HG03469 (cell line): ENCODE results near the gene HTR1A.

ENCODE experiments used
- ATAC-seq: cut with Tn5 transposase; IDR thresholded peaks from one replicate; pipeline ENCODE4 v1.9.1; 2021; ENCODE audit warnings: mild to moderate bottlenecking, moderate library complexity, moderate number of reproducible peaks; ENCODE audit not compliant: unreplicated experiment

HTR1A gene

DNA sequence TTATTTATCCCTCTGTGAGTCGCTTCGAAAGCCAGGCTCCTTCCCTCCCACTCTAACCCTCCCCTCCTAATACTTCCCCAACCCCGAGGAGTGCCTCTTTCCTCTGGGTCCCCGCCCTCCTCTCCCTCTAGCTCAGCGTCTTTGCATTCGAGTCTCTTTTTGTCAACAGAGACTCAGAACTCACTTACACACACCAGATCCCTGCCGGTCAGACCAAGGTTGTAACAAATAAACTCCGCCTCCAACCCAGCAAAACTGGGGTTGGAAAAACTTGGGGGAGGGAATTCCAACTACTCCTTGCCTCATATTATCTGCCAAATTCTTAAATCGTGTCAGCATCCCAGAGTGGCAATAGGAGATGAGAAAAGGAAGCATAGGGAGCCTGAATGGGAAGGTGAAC is at the start of gene HTR1A:
Gene HTR1A, minus strand, starts transcription at position 167 of the 400 bp plus-strand sequence. CDS start 726 bp downstream, outside the sequence.
- no peak for ATAC-seq

- no peak for ATAC-seq
Observed at GRCh38 chr5:64003966-64004365, 41.7 kb upstream of the HTR1A start.

DNA sequence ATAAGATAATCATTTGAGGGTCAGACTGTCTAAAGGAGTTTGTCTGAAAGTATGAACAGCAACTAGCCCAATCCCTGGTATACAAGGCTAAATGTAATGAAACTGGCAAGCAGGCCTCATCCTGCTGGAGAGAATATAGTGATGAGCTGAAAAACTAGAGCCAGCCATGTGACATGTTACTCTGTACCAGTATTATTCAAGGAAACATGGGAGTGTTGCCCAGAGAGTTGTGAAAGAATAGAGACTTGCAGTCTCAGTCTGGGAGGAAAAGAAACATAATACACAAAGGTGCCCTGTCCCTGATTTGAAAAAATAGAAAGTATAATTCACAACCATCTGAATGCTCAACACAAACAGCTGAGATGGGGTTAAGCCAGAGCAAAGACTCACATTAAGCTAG is 37.9 kb upstream of the HTR1A start:
- no peak for ATAC-seq

GRCh38 chr5:63987053-63987452 is 24.8 kb upstream of the HTR1A start:
- no peak for ATAC-seq

DNA sequence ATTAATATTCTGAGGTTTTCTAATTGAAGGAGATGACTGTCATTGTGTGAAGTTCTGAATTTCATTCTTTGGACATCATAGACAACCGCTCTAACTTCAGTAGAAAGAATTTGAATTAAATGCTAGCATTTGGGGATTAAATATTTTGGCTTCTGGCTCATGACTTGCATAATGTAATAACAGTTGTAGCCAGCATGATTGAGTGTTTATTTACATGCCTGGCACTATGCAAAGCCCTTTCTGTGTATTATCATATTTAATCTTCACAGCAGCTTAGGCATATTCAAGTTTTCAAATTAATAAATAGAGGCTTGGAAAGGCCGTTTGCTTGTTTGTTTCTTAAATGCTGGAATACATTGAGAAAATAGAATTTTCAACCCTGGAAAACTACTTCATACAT is 19.6 kb upstream of the HTR1A start:
- ATAC-seq = no peak

DNA sequence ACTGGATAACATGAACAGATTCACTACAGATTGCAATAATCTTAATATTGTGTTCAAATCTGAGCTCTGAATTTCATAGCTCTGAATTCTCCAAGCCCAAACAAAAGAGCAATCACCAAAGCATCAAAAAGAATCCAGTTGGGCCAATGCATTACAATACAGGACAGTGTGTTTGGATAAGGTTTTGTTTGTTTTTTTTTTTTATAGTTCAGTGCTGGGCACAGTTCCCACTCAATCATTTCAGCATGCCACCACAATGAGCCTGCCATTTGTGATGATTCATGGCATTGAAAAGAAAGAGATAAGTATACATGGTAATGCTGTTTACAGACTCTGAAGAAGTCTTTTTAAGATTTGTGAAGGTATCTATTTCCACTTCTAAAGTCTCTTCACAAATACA is 1.7 kb upstream of the HTR1A start:
- ATAC-seq = no peak

GRCh38 chr5:63963080-63963735 is 963 bp upstream of the HTR1A start:
- peak; percentile 80 for ATAC-seq

DNA sequence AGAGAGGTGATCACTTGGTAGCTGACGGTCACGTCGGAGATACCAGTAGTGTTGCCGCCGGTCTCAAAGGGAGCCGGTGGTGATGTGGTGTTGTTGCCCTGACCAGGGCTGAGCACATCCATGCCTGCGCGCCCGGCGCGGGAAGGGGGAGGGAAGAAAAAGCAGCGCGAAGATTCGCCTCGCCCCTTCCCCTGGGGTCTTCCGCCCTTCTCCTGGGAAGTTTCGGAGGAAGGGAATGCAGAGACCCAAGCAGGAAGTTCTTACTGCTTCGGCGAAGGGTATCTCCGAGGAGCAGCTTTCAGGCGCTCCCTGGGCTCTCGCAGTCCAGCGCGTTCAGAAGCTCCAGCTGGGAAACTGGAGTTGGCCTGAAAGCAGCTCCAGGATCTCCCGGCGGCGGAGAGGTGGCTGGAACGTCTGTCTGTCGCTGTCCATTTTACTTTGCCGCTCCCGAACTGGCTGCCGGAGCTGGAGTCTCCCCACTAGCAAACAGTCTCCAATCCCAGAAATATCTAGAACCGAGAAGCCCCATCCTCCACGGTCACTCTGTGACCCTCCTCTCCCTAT is 565 bp downstream of the HTR1A start:
- no peak for ATAC-seq

DNA sequence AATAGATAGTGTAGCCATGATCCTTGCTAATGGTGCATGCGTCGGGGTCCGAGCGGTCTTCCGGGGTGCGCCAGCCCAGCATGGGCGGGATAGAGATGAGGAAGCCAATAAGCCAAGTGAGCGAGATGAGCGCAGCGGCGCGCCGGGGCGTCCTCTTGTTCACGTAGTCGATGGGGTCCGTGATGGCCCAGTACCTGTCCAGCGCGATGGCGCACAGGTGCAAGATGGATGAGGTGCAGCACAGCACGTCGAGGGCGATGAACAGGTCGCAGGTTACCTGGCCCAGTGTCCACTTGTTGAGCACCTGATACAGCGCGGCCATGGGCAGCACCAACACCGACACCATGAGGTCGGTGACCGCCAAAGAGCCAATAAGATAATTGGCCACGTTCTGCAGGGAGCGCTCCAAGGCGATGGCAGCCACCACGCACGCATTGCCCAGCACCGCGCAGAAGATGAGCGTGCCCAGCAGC is 1.1 kb downstream of the HTR1A start:
- no peak for ATAC-seq

GRCh38 chr5:63960646-63961045 is 1.6 kb downstream of the HTR1A start:
- ATAC-seq = no peak

DNA sequence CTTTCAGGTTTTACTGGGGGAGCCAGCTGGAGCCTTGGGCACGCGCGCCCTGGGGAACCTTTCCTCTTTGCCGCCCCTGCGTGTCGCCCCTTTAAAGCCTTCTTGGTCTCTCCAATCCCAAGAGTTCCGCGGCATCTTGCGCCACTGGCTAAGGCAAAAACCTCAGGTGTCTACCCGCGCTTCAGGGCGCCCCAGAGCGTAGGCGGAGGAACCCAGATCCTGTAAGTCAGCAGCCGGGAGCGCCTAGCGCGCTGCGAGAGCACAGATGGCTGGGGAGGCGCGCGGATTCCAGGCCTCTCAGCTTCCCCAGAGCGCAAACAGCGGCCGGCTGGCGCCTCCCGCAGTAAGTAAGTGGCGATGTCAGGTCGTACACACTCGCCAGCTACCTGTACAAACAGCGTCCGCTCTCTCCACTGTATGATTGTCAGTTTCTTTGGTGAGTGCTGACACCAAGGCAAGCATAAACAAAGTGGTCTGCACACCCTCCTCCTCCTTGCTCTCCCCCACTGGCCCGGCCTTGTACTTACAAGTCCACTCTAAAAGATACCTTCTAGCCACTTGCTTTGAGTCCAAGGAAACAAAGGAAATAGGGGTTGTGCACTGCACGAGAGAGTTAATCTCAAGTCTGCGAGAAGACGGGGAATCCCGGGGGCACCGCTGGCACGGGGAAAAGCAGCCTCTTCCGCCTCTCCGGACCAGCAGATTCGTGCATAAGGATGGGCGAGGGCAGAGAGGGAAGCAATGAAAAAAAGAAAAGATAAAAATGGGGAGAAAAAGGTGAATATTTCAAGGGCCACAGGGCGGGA is 2.9 kb downstream of the HTR1A start:
- no peak for ATAC-seq

DNA sequence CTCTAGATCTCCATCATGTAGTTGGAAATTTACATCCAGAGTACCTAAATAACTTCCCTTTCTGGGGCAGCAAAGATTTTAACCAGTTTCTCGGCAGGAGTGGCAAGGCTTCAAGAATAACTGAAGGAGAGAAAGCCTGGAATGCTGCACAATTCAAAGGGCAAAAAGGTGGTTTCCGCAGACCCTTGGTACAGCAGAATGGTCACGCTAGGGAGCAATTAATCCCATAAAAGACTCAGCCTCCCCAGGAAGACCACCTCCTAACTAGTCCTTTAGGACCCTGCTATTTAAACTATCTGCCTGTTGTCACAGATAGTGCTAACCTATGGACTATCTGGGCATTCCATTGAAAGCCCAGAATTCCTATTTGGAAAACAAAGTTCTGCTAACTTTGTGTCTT is 3.6 kb downstream of the HTR1A start:
- ATAC-seq = no peak

DNA sequence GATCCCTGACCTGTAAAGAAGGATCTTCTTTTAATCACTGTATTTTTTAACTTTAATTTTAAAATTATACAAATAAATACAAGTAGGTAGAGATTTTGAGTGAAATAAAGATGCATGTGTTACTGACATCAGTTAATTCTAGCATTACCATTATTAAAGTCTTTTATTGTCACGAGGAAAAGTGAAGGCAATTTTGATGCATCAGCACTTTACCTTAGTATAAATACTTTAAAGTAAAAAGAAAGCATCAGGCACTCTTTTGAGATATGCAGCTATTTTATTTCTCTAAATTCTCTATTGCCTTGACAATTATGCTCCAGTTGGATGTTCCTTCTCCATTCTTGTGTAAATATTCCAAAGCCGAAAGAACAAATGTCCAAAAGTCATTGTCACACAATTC is 4.6 kb downstream of the HTR1A start:
- ATAC-seq = no peak

GRCh38 chr5:63953217-63953616 is 9.0 kb downstream of the HTR1A start:
- ATAC-seq = no peak

- ATAC-seq = no peak
Observed at GRCh38 chr5:63935103-63935502, 27.1 kb downstream of the HTR1A start.

- ATAC-seq = no peak
Observed at GRCh38 chr5:63931836-63932235, 30.4 kb downstream of the HTR1A start.

DNA sequence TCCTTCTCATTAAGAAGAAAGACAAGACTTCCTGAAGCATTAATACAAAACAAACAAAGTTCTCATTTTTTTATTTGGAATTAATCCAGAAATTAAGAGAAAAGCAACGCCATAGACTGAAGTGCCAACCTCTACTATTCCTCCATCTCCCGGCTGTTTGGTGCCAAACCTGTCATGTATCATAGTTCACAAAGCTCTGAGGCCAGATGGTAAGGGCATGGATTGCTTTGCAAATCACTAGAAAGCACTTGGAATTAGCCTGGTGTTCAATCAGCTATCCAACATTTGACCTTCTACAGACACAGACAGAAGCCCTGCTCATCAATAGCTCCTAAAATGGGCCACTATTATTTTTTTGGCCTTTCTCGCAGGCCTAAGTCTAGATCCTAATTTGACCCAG is 33.8 kb downstream of the HTR1A start:
- ATAC-seq = no peak

DNA sequence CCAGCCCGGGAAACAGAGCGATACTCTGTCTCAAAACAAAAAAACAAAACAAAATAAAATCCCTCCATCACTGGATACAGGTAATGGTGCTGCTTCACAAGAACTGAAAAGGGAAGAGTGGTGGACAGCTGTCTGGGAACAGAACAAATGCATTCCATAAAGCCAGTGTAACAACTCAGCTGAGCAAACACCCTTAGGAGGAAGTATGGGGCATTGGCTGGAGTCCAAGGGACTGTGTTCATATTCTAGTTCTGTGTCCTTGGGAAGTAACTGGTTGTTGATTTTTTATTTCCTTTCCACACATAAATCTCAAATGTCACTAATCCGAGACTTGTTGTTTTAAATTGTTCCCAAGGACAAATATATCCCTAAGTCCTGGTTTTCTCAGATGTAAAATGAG is 38.3 kb downstream of the HTR1A start:
- no peak for ATAC-seq

DNA sequence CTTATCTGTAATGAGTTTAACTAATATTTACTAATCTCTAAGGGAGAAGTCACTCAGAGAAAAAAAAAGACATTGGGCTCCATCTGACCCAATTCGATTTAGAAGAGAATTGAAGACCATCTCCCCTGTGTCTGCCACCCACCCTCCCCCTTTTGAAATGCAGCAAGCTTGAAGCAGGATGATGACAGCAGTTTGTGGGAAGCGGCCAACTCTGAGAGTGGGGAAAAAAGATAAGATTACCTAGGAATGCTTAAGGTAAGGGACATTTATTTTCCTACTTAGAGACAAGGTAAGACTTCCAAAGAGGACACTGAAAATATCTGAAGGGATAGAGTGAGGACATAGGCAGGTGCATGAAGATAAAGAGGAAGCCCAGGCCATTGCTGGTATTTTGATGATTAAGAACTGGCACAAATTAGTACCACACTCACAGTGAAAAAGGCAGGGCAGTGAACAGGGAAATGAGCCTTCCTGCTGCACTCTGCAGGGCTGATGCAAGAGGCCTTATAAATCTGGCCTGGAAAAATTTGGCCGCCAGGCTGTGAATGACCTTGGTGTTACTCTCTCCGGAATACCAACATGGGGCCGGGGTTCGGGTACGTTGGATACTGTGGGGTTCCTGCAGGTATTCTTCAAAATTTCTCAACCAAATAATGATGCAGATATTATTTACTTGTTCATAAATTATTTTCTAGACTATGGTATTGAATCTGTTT is 42.3 kb downstream of the HTR1A start:
- ATAC-seq = no peak

DNA sequence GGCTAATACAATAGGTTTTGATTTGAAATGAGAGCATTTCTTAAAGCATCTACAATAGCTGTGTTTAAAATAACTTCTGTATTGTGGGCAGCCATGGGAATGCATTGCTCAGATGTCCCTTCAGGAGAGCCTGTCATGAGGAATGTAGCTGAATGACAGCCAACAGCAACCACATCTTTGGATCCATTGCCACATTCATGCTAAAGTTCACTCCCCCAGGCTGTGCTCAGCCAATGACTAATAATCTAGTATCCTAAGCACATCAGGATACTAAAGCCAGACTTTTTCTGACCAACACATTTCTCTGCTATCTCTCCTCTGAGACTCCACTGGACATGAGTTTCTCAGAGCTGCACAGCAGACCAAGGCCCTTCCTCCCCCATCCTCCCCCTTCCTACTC is 45.5 kb downstream of the HTR1A start:
- no peak for ATAC-seq

DNA sequence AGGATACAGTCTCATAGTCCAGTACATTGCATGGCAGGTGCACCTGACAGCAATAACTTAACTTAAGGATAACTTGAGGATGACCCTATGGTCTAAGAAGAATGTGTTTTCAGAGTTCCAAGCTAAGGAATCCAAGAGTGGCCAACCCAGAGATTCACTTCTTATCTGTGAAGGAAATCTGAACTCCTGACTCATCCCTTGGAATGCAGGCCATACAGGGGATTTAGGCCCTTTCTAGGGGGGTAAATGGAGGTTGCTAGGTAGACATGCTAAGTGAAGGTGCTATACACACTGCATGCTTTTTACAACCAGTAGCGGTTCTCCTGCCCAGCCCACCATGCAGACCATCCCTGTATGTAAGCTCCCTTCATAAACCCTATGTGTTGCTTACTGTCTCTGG is 50.4 kb downstream of the HTR1A start:
- ATAC-seq = no peak
